Body of pancreas (tissue), 4 donors: Measurements from ENCODE around the gene UCK2. TPM values are rescaled to one million over a fixed set of nuclear protein-coding genes. Genes with fewer than 3 reads are reported as not detected.

ENCODE experiments used
- ATAC-seq: fragments of 150-250 bp; one replicate; pipeline ENCODE4 v1.9.1; 2016
- DNase-seq, 4 donors: peaks; one replicate each; pipeline ENCODE4 v3.0.0-alpha.2; 2019
- H3K27ac ChIP-seq, 4 donors: fragments of 200-600 bp; sonication (generic); 1 replicate in 3 of 4; 2 replicates in 1 of 4; pipeline versions ENCODE4 v1.5.1 to v1.6.1; 2016 to 2019; ENCODE audit warnings: mild to moderate bottlenecking in 1 of 4, mixed read lengths in 1 of 4, moderate library complexity in 1 of 4
- H3K27me3 ChIP-seq, 2 donors: fragments of 200-600 bp; sonication (generic); one replicate each; pipeline ENCODE4 v1.6.0; 2016; ENCODE audit warnings: mild to moderate bottlenecking in 1 of 2
- H3K36me3 ChIP-seq, 2 donors: fragments of 200-600 bp; sonication (generic); replicated peaks in 1 of 2; 2 replicates each; pipeline ENCODE4 v1.5.1; 2016; ENCODE audit warnings: low read depth in 2 of 2; ENCODE audit not compliant: insufficient read depth in 1 of 2
- H3K4me1 ChIP-seq: fragments of 200-600 bp; sonication (generic); one replicate; pipeline ENCODE4 v1.6.0; 2016
- H3K4me3 ChIP-seq, 2 donors: fragments of 200-600 bp; sonication (generic); 1 replicate in 1 of 2; 2 replicates in 1 of 2; pipeline ENCODE4 v1.5.1; 2016 to 2019
- H3K9me3 ChIP-seq, 3 donors: fragments of 200-600 bp; sonication (generic); 1 replicate in 2 of 3; 2 replicates in 1 of 3; pipeline ENCODE4 v1.5.1; 2016
- CTCF ChIP-seq, 7 experiments: fragments of 450-650 bp in 4 of 7; fragments of 200-600 bp in 3 of 7; sonication (generic) in 3 of 7; IDR thresholded peaks; one replicate each; pipeline ENCODE4 v1.5.1; 2016 to 2019; ENCODE audit warnings: antibody characterized with exemption in 7 of 7
- POLR2A ChIP-seq, 3 donors: fragments of 450-650 bp; IDR thresholded peaks; one replicate each; pipeline ENCODE4 v1.6.1; 2016; ENCODE audit warnings: antibody characterized with exemption in 3 of 3, mild to moderate bottlenecking in 2 of 3
- WGBS, 2 donors: methylation state at CpG; one replicate each; pipeline ENCODE4 v1.1.5; 2017; 5-methylcytosine and 5-hydroxymethylcytosine counted together
- intact Hi-C: fragments of 100-400 bp; cut with DNase I; formaldehyde crosslinking; loops from one replicate; pipeline ENCODE4 v1.15.1; 2023
- total RNA-seq, 2 donors: library from RNA; depleted of rRNA; stranded (reverse); fragments of >200 nt; gene quantifications; one replicate each; pipeline ENCODE4 v1.1.0, GENCODE V29; 2016

UCK2 gene
- total RNA-seq, 2 donors from 2014 or later: 23.3 to 27.4 TPM

- H3K9me3 ChIP-seq: no peaks in the 10 kb centered on the region
- H3K4me1 ChIP-seq: peaks cover 27% of the 10 kb centered on the region
- TF ChIP-seq POLR2A (IDR thresholded peaks at IDR 0.05) (no peak), CTCF (IDR thresholded peaks at IDR 0.05) (no peak)
- no peak for DNase-seq
- 69 to 80% methylated on average over 4 of the region's 4 CpGs for WGBS, 2 donors
- no peaks in the 10 kb centered on the region for H3K36me3 ChIP-seq
- H3K27me3 ChIP-seq: no peaks in the 10 kb centered on the region
- no peak overlapping the region for H3K27ac ChIP-seq
- no peak overlapping the region for H3K4me3 ChIP-seq
- intact Hi-C loops: no loop called here
- ATAC-seq: no peak
Observed at GRCh38 chr1:165874643-165875042, 47.2 kb downstream of the UCK2 start.

- no peaks in the 10 kb centered on the region for H3K36me3 ChIP-seq
- intact Hi-C loops: no loop called here
- peak; percentile 82 for ATAC-seq
- H3K27ac ChIP-seq: peak overlapping the region in 3 of 4 donors; percentile 67 to 72 (median 70)
- H3K4me3 ChIP-seq: no peak overlapping the region
- WGBS, 2 donors: 16 to 18% methylated on average over 3 of the region's 3 CpGs
- H3K27me3 ChIP-seq: no peaks in the 10 kb centered on the region
- no peaks in the 10 kb centered on the region for H3K9me3 ChIP-seq
- peak in 2 of 4 donors; percentile 27 to 29 for DNase-seq
- peaks cover 27% of the 10 kb centered on the region for H3K4me1 ChIP-seq
- TF ChIP-seq POLR2A (IDR thresholded peaks at IDR 0.05) (no peak), CTCF (IDR thresholded peaks at IDR 0.05) (no peak)
Observed at GRCh38 chr1:165875171-165875570, 47.8 kb downstream of the UCK2 start.

- intact Hi-C loops: no loop called here
- H3K27ac ChIP-seq: peak overlapping the region in 3 of 4 donors; percentile 67 to 72 (median 70)
- 6 to 7% methylated on average over 6 of the region's 6 CpGs for WGBS, 2 donors
- ATAC-seq (no peak), DNase-seq (no peak)
- no peaks in the 10 kb centered on the region for H3K9me3 ChIP-seq
- TF ChIP-seq CTCF (IDR thresholded peaks at IDR 0.05) (no peak), POLR2A (IDR thresholded peaks at IDR 0.05) (no peak)
- H3K36me3 ChIP-seq: no peaks in the 10 kb centered on the region
- no peak overlapping the region for H3K4me3 ChIP-seq
- H3K27me3 ChIP-seq: no peaks in the 10 kb centered on the region
- peaks cover 27% of the 10 kb centered on the region for H3K4me1 ChIP-seq
Observed at GRCh38 chr1:165875604-165876003, 48.2 kb downstream of the UCK2 start.

GRCh38 chr1:165876121-165876520 is 48.7 kb downstream of the UCK2 start:
- TF ChIP-seq CTCF (IDR thresholded peaks at IDR 0.05): no peak
- TF ChIP-seq POLR2A (IDR thresholded peaks at IDR 0.05): no peak

GRCh38 chr1:165877411-165877810 is 50.0 kb downstream of the UCK2 start:
- no peak for TF ChIP-seq POLR2A (IDR thresholded peaks at IDR 0.05)
- TF ChIP-seq CTCF (IDR thresholded peaks at IDR 0.05): no peak

More at GRCh38 chr1:165876121-165876520, 48.7 kb downstream of the UCK2 start:
- H3K9me3 ChIP-seq: no peaks in the 10 kb centered on the region
- no peak overlapping the region for H3K4me3 ChIP-seq
- ATAC-seq: no peak
- peak overlapping the region in 3 of 4 donors; percentile 67 to 72 (median 70) for H3K27ac ChIP-seq
- 20 to 29% methylated on average over 1 of the region's 1 CpG for WGBS, 2 donors
- H3K36me3 ChIP-seq: no peaks in the 10 kb centered on the region
- H3K27me3 ChIP-seq: no peaks in the 10 kb centered on the region
- H3K4me1 ChIP-seq: peaks cover 27% of the 10 kb centered on the region
- no peak for DNase-seq
- intact Hi-C loops: no loop called here

More at GRCh38 chr1:165877411-165877810, 50.0 kb downstream of the UCK2 start:
- Histone ChIP-seq H3K9me3 (no peaks in the 10 kb centered on the region), H3K27ac (no peak overlapping the region), H3K36me3 (no peaks in the 10 kb centered on the region), H3K4me1 (peaks cover 27% of the 10 kb centered on the region), H3K27me3 (no peaks in the 10 kb centered on the region), H3K4me3 (no peak overlapping the region)
- intact Hi-C loops: no loop called here
- ATAC-seq (no peak), DNase-seq (no peak)
- WGBS, 2 donors: 92 to 95% methylated on average over 9 of the region's 9 CpGs
